ENCODE results near the gene PNKD.
A peak's percentile ranks its signal among the peaks of the same experiment; 100 is the strongest.

The PNKD gene

DNA sequence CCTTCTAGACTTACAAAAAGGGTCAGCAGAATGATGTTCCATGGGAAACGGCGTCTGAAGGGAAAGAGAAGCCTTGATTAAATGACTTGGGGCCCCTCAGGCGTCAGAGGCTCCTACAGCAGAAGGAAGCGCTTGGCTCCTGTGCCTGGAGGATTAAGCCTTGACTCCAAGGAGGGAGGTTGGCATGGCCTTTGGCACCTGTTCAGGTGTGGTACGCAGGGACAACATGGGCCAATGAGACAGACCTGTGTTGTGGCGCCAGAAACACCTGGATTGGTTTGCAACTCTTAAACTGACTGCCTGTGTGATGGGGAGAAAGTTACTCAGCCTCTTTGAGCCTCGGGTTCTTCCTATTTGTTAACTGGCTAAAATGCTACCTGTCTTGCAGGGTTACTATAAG is 7.6 kb downstream of the PNKD start:
- Histone ChIP-seq H4K8ac (ENCODE audit: low read depth, low read length) (no peak overlapping the region), H2BK12ac (ENCODE audit: low read length) (no peak overlapping the region), H3K4me2 (ENCODE audit: insufficient read depth, low read length, poor library complexity, severe bottlenecking) (no peak overlapping the region), H2AFZ (ENCODE audit: low read length) (no peak overlapping the region), H3K23ac (ENCODE audit: low read depth, low read length, poor library complexity) (no peak overlapping the region), H2BK15ac (ENCODE audit: low read length) (no peak overlapping the region), H3K4me3 (ENCODE audit: low read length in 2 of 2) (no peak overlapping the region), H2BK120ac (ENCODE audit: low read depth, low read length) (no peak overlapping the region), H3K9me3 (replicated peaks in 1 of 2; ENCODE audit: control insufficient read depth in 2 of 2, insufficient read depth in 1 of 2, low read depth in 1 of 2, low read length in 2 of 2) (no peaks in the 10 kb centered on the region), H3K18ac (ENCODE audit: low read length) (no peak overlapping the region), H3K4ac (ENCODE audit: low read length) (no peak overlapping the region), H3K27me3 (ENCODE audit: control insufficient read depth in 3 of 3, insufficient read depth in 3 of 3, low read depth in 1 of 3, low read length in 3 of 3) (no peaks in the 10 kb centered on the region), H2BK5ac (ENCODE audit: low read length) (no peak overlapping the region), H2AK5ac (ENCODE audit: low read depth, low read length) (no peak overlapping the region), H3K9ac (ENCODE audit: low read depth, low read length, poor library complexity) (no peak overlapping the region), H3K4me1 (ENCODE audit: control insufficient read depth in 2 of 2, insufficient read depth in 1 of 2, low read depth in 1 of 2, low read length in 2 of 2) (peaks cover 0 to 3% of the 10 kb centered on the region in 2 donors), H3K14ac (ENCODE audit: low read length) (no peak overlapping the region), H3K36me3 (replicated peaks in 1 of 2; ENCODE audit: control insufficient read depth in 2 of 2, insufficient read depth in 2 of 2, low read length in 2 of 2) (peaks cover 26 to 38% of the 10 kb centered on the region in 2 donors), H3K27ac (replicated peaks; ENCODE audit: low read length) (no peak overlapping the region), H3K79me1 (ENCODE audit: low read depth, low read length) (no peaks in the 10 kb centered on the region), H4K91ac (ENCODE audit: low read depth, low read length, poor library complexity) (no peak overlapping the region)
- no CpG with 5 or more reads among the region's 7 CpGs for WGBS, 2 donors (ENCODE audit: extremely low coverage in 2 of 2, insufficient read length in 2 of 2, insufficient replicate concordance in 1 of 2)
- no peak for DNase-seq (ENCODE audit: low spot score)

DNA sequence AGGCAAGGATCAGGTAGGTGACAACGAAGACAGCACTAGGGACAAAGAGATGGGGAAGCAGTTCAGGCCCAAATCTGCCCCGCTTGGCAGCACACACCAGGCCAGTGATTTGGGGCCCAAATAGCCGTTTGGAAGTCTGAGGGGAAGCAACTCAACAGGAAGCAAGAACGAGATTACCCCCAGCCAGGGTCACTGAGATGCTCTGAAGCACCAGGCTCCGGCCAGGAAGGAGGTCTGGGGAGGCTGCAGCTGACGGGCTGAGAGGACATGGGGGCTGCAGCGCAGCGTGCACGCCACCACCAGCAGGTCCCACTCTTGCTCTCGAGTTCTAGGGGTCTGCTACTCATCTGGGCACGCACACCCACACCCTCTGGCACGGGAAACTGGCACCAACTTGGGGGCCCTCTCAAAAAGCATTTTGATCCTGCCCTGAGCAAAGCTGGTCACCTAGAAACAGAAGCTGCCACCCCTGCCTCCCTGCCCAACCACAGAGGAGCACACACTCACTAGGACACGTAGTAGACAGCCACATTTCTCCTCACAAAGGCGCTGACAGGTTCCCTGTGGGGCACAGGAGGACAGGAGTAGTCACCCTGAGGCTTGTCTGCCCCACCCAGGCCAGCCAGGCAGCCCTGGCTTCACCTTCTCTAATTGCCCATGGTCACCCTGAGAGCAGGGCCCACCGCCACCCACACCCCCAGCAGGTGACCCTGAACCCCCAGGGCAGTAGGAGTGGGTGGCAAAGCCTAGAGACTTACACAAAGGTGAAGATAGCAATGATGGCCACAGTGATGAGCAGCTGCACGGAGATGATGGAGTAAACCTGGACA is 8.4 kb downstream of the PNKD start:
- H3K27ac ChIP-seq (replicated peaks; ENCODE audit: low read length): no peak overlapping the region
- no peak overlapping the region for H3K4me3 ChIP-seq (ENCODE audit: low read length in 2 of 2)
- H3K9me3 ChIP-seq (replicated peaks in 1 of 2; ENCODE audit: control insufficient read depth in 2 of 2, insufficient read depth in 1 of 2, low read depth in 1 of 2, low read length in 2 of 2): no peaks in the 10 kb centered on the region
- H3K14ac ChIP-seq (ENCODE audit: low read length): no peak overlapping the region
- no peak overlapping the region for H4K91ac ChIP-seq (ENCODE audit: low read depth, low read length, poor library complexity)
- H3K4ac ChIP-seq (ENCODE audit: low read length): no peak overlapping the region
- peaks cover 24 to 33% of the 10 kb centered on the region in 2 donors for H3K36me3 ChIP-seq (replicated peaks in 1 of 2; ENCODE audit: control insufficient read depth in 2 of 2, insufficient read depth in 2 of 2, low read length in 2 of 2)
- H2BK15ac ChIP-seq (ENCODE audit: low read length): no peak overlapping the region
- H2BK5ac ChIP-seq (ENCODE audit: low read length): peak overlapping the region; percentile 75
- H3K9ac ChIP-seq (ENCODE audit: low read depth, low read length, poor library complexity): no peak overlapping the region
- H3K18ac ChIP-seq (ENCODE audit: low read length): no peak overlapping the region
- peaks cover 0 to 3% of the 10 kb centered on the region in 2 donors for H3K4me1 ChIP-seq (ENCODE audit: control insufficient read depth in 2 of 2, insufficient read depth in 1 of 2, low read depth in 1 of 2, low read length in 2 of 2)
- no peaks in the 10 kb centered on the region for H3K27me3 ChIP-seq (ENCODE audit: control insufficient read depth in 3 of 3, insufficient read depth in 3 of 3, low read depth in 1 of 3, low read length in 3 of 3)
- WGBS, 2 donors (ENCODE audit: extremely low coverage in 2 of 2, insufficient read length in 2 of 2, insufficient replicate concordance in 1 of 2): no CpG with 5 or more reads among the region's 16 CpGs
- H3K79me1 ChIP-seq (ENCODE audit: low read depth, low read length): no peaks in the 10 kb centered on the region
- no peak overlapping the region for H2BK12ac ChIP-seq (ENCODE audit: low read length)
- no peak overlapping the region for H2AFZ ChIP-seq (ENCODE audit: low read length)
- no peak overlapping the region for H2BK120ac ChIP-seq (ENCODE audit: low read depth, low read length)
- H3K23ac ChIP-seq (ENCODE audit: low read depth, low read length, poor library complexity): peak overlapping the region; percentile 23
- no peak overlapping the region for H4K8ac ChIP-seq (ENCODE audit: low read depth, low read length)
- H2AK5ac ChIP-seq (ENCODE audit: low read depth, low read length): no peak overlapping the region
- no peak for DNase-seq (ENCODE audit: low spot score)
- H3K4me2 ChIP-seq (ENCODE audit: insufficient read depth, low read length, poor library complexity, severe bottlenecking): no peak overlapping the region

- H2BK120ac ChIP-seq (ENCODE audit: low read depth, low read length): no peak overlapping the region
- H2BK5ac ChIP-seq (ENCODE audit: low read length): peak overlapping the region; percentile 48
- no peaks in the 10 kb centered on the region for H3K79me1 ChIP-seq (ENCODE audit: low read depth, low read length)
- H3K23ac ChIP-seq (ENCODE audit: low read depth, low read length, poor library complexity): peak overlapping the region; percentile 85
- peaks cover 12 to 17% of the 10 kb centered on the region in 2 donors for H3K36me3 ChIP-seq (replicated peaks in 1 of 2; ENCODE audit: control insufficient read depth in 2 of 2, insufficient read depth in 2 of 2, low read length in 2 of 2)
- H3K14ac ChIP-seq (ENCODE audit: low read length): no peak overlapping the region
- no peaks in the 10 kb centered on the region for H3K9me3 ChIP-seq (replicated peaks in 1 of 2; ENCODE audit: control insufficient read depth in 2 of 2, insufficient read depth in 1 of 2, low read depth in 1 of 2, low read length in 2 of 2)
- no peak overlapping the region for H2BK12ac ChIP-seq (ENCODE audit: low read length)
- H4K8ac ChIP-seq (ENCODE audit: low read depth, low read length): no peak overlapping the region
- H3K4me2 ChIP-seq (ENCODE audit: insufficient read depth, low read length, poor library complexity, severe bottlenecking): no peak overlapping the region
- H2AFZ ChIP-seq (ENCODE audit: low read length): no peak overlapping the region
- H2BK15ac ChIP-seq (ENCODE audit: low read length): no peak overlapping the region
- WGBS, 2 donors (ENCODE audit: extremely low coverage in 2 of 2, insufficient read length in 2 of 2, insufficient replicate concordance in 1 of 2): no CpG with 5 or more reads among the region's 14 CpGs
- H3K4ac ChIP-seq (ENCODE audit: low read length): no peak overlapping the region
- DNase-seq (ENCODE audit: low spot score): no peak
- H3K27me3 ChIP-seq (ENCODE audit: control insufficient read depth in 3 of 3, insufficient read depth in 3 of 3, low read depth in 1 of 3, low read length in 3 of 3): no peaks in the 10 kb centered on the region
- no peak overlapping the region for H4K91ac ChIP-seq (ENCODE audit: low read depth, low read length, poor library complexity)
- H3K9ac ChIP-seq (ENCODE audit: low read depth, low read length, poor library complexity): peak overlapping the region; percentile 77
- no peak overlapping the region for H3K4me3 ChIP-seq (ENCODE audit: low read length in 2 of 2)
- peaks cover 0 to 3% of the 10 kb centered on the region in 2 donors for H3K4me1 ChIP-seq (ENCODE audit: control insufficient read depth in 2 of 2, insufficient read depth in 1 of 2, low read depth in 1 of 2, low read length in 2 of 2)
- H3K18ac ChIP-seq (ENCODE audit: low read length): no peak overlapping the region
- no peak overlapping the region for H3K27ac ChIP-seq (replicated peaks; ENCODE audit: low read length)
- no peak overlapping the region for H2AK5ac ChIP-seq (ENCODE audit: low read depth, low read length)
Observed at GRCh38 chr2:218280260-218280870, 10.0 kb downstream of the PNKD start.

GRCh38 chr2:218281449-218281848 is 11.1 kb downstream of the PNKD start:
- Histone ChIP-seq H2AFZ (ENCODE audit: low read length) (no peak overlapping the region), H3K36me3 (replicated peaks in 1 of 2; ENCODE audit: control insufficient read depth in 2 of 2, insufficient read depth in 2 of 2, low read length in 2 of 2) (peaks cover 6 to 8% of the 10 kb centered on the region in 2 donors), H2BK12ac (ENCODE audit: low read length) (no peak overlapping the region), H2AK5ac (ENCODE audit: low read depth, low read length) (no peak overlapping the region), H3K27ac (replicated peaks; ENCODE audit: low read length) (no peak overlapping the region), H3K4me1 (ENCODE audit: control insufficient read depth in 2 of 2, insufficient read depth in 1 of 2, low read depth in 1 of 2, low read length in 2 of 2) (peaks cover 0 to 7% of the 10 kb centered on the region in 2 donors), H2BK15ac (ENCODE audit: low read length) (no peak overlapping the region), H3K27me3 (ENCODE audit: control insufficient read depth in 3 of 3, insufficient read depth in 3 of 3, low read depth in 1 of 3, low read length in 3 of 3) (no peaks in the 10 kb centered on the region), H4K91ac (ENCODE audit: low read depth, low read length, poor library complexity) (no peak overlapping the region), H3K79me1 (ENCODE audit: low read depth, low read length) (no peaks in the 10 kb centered on the region), H3K4ac (ENCODE audit: low read length) (no peak overlapping the region), H3K4me2 (ENCODE audit: insufficient read depth, low read length, poor library complexity, severe bottlenecking) (no peak overlapping the region), H3K4me3 (ENCODE audit: low read length in 2 of 2) (no peak overlapping the region), H3K9ac (ENCODE audit: low read depth, low read length, poor library complexity) (no peak overlapping the region), H3K14ac (ENCODE audit: low read length) (no peak overlapping the region), H3K18ac (ENCODE audit: low read length) (no peak overlapping the region), H3K9me3 (replicated peaks in 1 of 2; ENCODE audit: control insufficient read depth in 2 of 2, insufficient read depth in 1 of 2, low read depth in 1 of 2, low read length in 2 of 2) (no peaks in the 10 kb centered on the region), H2BK120ac (ENCODE audit: low read depth, low read length) (no peak overlapping the region), H4K8ac (ENCODE audit: low read depth, low read length) (no peak overlapping the region), H3K23ac (ENCODE audit: low read depth, low read length, poor library complexity) (no peak overlapping the region), H2BK5ac (ENCODE audit: low read length) (no peak overlapping the region)
- no CpG with 5 or more reads among the region's 3 CpGs for WGBS, 2 donors (ENCODE audit: extremely low coverage in 2 of 2, insufficient read length in 2 of 2, insufficient replicate concordance in 1 of 2)
- no peak for DNase-seq (ENCODE audit: low spot score)

Data from neuronal stem cell (in vitro differentiated cells).